Smooth muscle cell of the coronary artery (primary cell): ENCODE results near the gene CPAMD8. TPM values are rescaled to one million over a fixed set of nuclear protein-coding genes. Genes with fewer than 3 reads are reported as not detected.

ENCODE experiments used
- total RNA-seq: library from RNA; depleted of rRNA; stranded (reverse); fragments of >200 nt; gene quantifications from 2 replicates; pipeline ENCODE4 v1.2.3, GENCODE V29; 2014; ENCODE audit warnings: low replicate concordance

Gene CPAMD8
- 0.12 and 0.45 TPM in 2 replicates for total RNA-seq

DNA sequence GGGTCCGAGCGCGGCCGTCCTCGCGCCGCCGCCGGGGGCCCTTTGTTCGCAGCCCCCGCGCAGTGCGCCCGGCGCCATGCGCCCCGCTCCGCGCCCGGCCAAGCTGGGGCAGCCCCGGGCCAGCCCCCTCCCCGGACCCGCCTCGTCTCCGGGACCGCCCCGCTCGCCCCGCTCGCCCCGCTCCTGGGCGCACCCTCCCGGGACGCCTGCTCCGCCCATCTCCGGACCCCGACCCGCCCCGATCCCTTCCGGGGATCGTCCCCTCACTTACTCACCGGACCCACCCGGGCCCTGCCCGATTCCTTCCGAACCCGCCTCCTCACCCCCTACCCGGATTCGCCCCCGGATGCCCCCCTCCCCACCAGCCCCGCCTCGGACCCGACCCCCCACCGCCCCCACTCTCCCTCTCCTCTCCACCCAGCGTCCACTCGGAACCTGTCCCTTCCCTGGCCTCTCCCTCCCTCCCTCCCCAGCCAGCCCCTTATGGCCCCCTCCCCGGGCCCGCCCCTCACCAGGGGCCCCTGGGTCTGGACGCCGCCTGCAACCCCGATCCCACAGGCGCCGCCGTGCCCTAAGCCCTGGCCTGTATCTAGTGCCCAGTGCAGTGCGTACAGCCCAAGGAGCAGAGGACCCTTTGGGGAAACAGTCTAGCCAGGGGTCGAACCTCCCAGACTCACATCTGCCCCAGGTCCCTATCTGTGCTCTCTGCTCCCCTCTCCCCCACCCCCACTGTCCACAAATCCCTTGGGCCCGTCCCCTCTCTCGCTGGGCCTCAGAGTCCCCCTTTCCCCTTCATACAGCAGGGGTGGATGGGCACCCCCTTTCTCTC lies at the start of gene CPAMD8:
TSS of gene CPAMD8 (minus strand) at position 105 of the 829 bp plus-strand sequence. CDS start 168 bp downstream, outside the sequence.

DNA sequence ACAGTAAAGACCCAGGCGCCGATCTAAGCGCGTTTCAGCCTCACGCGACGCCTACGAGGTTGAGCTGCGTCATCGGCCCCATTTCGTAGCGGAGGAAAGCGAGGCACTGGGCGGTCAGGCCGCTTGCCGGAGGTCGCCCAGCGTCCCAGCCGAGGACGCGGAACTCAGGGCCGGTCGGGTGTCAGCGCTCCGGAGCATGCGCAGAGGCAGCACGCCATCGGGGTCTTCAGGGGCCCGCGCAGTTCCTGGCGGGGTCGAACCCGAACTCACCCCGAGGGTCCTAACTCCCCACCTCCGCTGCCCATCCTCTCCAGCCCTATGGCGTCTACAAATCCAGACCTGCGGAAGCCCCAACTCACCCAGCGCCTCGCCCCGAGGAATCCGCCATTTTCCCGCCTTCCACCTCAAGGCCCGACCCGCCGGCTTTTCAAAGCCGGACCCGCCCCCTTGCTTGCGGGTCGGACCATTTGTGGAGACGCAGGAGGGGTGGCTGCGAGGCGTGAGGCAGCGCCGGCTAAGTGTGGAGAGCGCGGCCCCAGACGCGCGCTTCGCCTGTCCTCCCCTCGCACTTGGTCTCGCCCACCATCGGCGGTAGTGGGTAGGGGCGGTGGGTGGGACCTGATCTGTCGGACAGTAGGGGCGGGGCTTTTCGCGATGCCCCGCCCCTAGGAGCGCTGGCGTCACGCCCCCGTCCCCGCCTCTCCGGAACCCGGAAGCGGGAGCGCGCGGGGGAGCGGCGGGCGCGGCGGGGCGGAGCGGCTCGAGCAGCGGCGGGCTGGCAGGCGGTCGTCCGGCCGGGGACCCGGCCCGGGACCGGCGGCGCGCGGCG lies 48.6 kb upstream of the CPAMD8 start, which contains the start of the genes HAUS8 and MYO9B:
TSS of gene HAUS8 (minus strand) at position 418 of the 829 bp plus-strand sequence. CDS start at position 388, 30 bp downstream.
TSS of gene MYO9B (plus strand) at position 743 of the 829 bp plus-strand sequence. CDS start 25,941 bp downstream, outside the sequence.

DNA sequence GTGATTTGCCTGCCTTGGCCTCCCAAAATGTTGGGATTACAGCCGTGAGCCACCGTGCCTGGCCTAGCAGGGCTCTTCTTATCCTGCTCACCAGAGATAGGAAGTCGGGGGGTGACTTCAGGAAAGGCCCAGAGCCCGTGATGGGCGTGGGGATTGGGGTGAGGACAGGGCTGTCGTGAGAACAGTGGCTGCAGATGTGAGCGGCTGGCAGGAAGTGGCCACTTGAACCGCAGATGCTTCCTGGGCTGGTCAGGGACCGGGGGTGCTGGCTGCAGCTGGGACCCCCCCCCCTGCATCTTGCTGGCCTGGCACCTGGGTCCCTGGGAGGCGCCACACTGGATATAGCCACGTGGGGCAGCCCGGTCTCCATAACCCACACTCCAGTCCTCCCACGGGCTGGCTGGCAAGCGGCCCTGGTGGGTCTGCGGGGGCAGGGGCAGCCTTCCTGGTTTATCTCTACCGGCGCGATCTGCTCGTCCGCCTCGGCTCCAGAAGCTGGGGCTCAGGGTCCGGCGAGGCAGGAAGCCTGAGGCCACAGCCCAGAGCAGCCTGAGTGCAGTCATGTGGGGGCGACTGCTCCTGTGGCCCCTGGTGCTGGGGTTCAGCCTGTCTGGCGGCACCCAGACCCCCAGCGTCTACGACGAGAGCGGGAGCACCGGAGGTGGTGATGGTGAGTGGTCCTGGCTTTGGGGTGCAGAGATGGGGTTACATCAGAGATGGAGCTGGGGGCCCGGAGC lies 137.8 kb downstream of the CPAMD8 start, which contains the start of gene F2RL3:
TSS of gene F2RL3 (plus strand) at position 371 of the 737 bp plus-strand sequence. CDS start at position 562, 191 bp downstream.

Other genes with a start within 250 kb of the CPAMD8 start
- 19.2 and 29.5 TPM in 2 replicates for gene SIN3B, start 197.4 kb downstream of the CPAMD8 start, total RNA-seq
- gene F2RL3, start 137.8 kb downstream of the CPAMD8 start, total RNA-seq: under 0.01 and 0.12 TPM in 2 replicates
- gene HAUS8, start 48.6 kb upstream of the CPAMD8 start, total RNA-seq: 1.2 and 1.6 TPM in 2 replicates
- 43.4 and 48.0 TPM in 2 replicates for gene MYO9B, start 49.0 kb upstream of the CPAMD8 start, total RNA-seq
- 29.6 and 48.1 TPM in 2 replicates for gene USE1, start 188.5 kb upstream of the CPAMD8 start, total RNA-seq
- gene OCEL1, start 199.4 kb upstream of the CPAMD8 start, total RNA-seq: 0.94 and 4.0 TPM in 2 replicates
- 17.8 and 50.4 TPM in 2 replicates for gene NR2F6, start 219.1 kb upstream of the CPAMD8 start, total RNA-seq
- gene USHBP1, start 237.9 kb upstream of the CPAMD8 start, total RNA-seq: 1.1 TPM in 1 of 2 replicates, not detected in the other
- 96.8 and 107 TPM in 2 replicates for gene BABAM1, start 240.6 kb upstream of the CPAMD8 start, total RNA-seq